ENCODE results near the gene PCBP3.

The PCBP3 gene

DNA sequence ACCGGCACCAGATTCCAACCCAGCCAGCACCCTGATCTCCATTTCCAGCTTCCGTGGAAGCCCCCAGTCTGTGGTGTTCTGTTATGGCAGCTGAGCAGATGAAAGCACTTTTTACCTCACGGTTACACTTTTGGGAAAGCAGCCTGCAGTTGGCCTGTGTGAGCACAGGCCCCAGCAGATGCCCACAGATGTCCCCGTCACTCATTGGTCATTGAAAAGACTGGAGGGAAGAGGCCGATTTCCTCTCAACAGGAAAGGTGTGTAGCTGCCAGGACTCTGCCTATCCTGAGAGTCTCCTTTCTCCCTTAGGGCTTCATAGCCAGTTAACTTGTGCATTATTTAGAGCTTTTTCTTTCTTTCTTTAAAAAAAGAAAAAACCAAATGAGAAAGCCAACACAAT is 123.0 kb downstream of the PCBP3 start:
- TF ChIP-seq POLR2A (IDR thresholded peaks at IDR 0.05; ENCODE audit: extremely low read depth, insufficient read length), result no peak
- TF ChIP-seq, protein P1, sequence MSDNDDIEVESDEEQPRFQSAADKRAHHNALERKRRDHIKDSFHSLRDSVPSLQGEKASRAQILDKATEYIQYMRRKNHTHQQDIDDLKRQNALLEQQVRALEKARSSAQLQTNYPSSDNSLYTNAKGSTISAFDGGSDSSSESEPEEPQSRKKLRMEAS (IDR thresholded peaks at IDR 0.05; ENCODE audit: low read depth, low read length), result no peak
- TF ChIP-seq, protein P2, sequence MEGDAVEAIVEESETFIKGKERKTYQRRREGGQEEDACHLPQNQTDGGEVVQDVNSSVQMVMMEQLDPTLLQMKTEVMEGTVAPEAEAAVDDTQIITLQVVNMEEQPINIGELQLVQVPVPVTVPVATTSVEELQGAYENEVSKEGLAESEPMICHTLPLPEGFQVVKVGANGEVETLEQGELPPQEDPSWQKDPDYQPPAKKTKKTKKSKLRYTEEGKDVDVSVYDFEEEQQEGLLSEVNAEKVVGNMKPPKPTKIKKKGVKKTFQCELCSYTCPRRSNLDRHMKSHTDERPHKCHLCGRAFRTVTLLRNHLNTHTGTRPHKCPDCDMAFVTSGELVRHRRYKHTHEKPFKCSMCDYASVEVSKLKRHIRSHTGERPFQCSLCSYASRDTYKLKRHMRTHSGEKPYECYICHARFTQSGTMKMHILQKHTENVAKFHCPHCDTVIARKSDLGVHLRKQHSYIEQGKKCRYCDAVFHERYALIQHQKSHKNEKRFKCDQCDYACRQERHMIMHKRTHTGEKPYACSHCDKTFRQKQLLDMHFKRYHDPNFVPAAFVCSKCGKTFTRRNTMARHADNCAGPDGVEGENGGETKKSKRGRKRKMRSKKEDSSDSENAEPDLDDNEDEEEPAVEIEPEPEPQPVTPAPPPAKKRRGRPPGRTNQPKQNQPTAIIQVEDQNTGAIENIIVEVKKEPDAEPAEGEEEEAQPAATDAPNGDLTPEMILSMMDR (IDR thresholded peaks at IDR 0.05; ENCODE audit: low read depth, low read length), result no peak
- no peak for TF ChIP-seq MYC (IDR thresholded peaks at IDR 0.05; ENCODE audit: low read depth, low read length)
- H3K4me3 ChIP-seq (ENCODE audit: low read depth, low read length), result no peak overlapping the region
- DNase-seq (ENCODE audit: low read depth), result no peak

DNA sequence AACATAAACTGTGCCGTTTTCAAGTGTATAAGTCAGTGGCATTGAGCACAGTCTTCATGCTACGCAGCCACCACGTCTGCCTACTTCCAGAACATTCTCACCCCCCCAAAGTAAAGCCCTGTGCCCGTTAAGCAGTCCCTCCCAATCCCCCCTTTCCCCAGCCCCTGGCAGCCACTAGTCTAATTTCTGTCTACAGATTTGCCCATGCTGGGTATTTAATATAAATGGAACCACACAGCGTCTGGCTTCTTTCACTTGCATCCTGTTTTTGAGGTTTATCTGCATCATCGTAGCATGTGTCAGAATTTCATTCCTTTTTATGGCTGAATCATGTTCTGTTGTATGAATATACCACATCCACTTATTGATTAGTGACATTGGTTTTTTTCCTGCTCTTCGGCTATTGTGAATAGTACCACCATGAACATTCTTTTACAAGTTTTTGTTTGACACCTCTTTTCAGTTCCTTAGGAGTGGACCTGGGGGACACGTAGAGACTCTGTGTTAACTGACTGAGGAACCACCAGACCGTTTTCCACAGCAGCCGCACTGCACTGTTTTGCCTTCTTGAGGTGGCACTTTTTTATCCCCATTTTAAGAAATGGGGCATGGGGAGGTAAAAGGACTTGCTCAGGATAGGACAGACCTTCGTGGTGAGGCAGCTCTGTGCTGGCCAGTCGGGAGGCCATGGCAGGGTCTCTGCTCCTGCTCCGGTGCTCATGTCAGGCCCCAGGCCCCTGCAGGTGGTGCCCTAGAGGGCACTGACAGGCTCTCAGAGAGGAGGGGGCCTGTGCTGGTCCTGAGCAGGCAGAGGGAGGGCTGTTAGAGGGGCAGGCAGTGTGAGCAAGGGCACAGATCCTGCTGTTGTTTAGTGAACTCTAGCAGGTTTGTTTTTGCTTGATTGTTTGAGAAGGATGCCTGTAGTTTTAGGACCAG is 123.8 kb downstream of the PCBP3 start:
- H3K4me3 ChIP-seq (ENCODE audit: low read depth, low read length), result no peak overlapping the region
- DNase-seq (ENCODE audit: low read depth), result no peak
- TF ChIP-seq POLR2A (IDR thresholded peaks at IDR 0.05; ENCODE audit: extremely low read depth, insufficient read length) (no peak), MYC (IDR thresholded peaks at IDR 0.05; ENCODE audit: low read depth, low read length) (no peak)
- TF ChIP-seq, protein P1 (IDR thresholded peaks at IDR 0.05; ENCODE audit: low read depth, low read length), result no peak

DNA sequence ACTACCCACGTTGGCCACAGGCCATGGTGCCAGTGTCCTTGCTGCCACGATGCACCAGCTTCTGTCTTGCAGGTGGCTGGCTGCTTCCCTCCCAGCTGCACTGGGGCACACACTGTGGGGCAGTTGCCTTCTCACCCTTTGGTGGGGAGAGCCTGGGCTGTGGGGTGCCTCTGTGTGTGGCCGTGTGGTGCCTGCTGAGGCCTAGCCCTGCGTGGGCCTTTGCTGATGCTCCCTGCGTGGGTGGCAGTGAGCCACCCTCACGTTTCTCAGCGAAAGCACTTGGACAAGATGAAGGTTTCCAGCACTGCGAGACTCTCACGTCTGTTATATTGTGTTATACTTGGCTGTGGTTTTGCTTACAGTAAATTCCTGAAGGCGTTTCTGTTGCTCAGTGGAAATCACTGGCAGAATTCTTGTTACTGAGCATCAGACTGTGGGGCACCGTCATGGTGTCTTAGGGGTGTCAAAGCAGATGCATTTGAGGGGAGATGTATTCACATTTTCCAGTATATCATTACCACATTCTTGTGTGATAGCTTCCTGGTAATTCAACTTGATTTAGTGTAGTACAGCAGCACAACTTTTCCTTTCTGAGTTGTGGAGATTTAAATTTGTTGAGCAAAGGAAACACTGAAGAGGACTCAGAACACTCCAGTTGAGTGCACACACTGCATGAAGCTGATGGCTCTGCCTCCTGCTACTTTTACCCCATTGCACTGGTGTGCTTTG is 124.7 kb downstream of the PCBP3 start:
- H3K4me3 ChIP-seq (ENCODE audit: low read depth, low read length), result no peak overlapping the region
- TF ChIP-seq POLR2A (IDR thresholded peaks at IDR 0.05; ENCODE audit: extremely low read depth, insufficient read length) (no peak), MYC (IDR thresholded peaks at IDR 0.05; ENCODE audit: low read depth, low read length) (no peak)
- TF ChIP-seq, protein P2 (IDR thresholded peaks at IDR 0.05; ENCODE audit: low read depth, low read length), result no peak
- TF ChIP-seq, protein P1 (IDR thresholded peaks at IDR 0.05; ENCODE audit: low read depth, low read length), result no peak
- no peak for DNase-seq (ENCODE audit: low read depth)

DNA sequence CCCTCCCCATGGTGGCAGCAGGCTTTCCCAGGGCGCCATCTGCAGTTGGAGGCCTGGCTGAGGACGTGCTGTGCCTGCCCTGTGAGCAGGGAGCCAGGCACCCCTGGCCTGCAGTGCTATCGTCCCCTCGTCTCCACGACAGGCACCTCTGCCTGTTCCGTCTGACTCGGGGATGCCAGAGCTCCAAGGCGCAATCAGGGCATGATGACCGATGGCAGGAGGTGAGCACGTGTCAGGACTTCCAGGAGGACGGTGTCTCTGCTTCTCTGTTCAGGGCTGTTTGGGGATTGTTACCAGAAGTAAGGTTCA is 125.2 kb downstream of the PCBP3 start:
- TF ChIP-seq, protein P2 (IDR thresholded peaks at IDR 0.05; ENCODE audit: low read depth, low read length), result no peak
- DNase-seq (ENCODE audit: low read depth), result peak; percentile 6
- no peak overlapping the region for H3K4me3 ChIP-seq (ENCODE audit: low read depth, low read length)

DNA sequence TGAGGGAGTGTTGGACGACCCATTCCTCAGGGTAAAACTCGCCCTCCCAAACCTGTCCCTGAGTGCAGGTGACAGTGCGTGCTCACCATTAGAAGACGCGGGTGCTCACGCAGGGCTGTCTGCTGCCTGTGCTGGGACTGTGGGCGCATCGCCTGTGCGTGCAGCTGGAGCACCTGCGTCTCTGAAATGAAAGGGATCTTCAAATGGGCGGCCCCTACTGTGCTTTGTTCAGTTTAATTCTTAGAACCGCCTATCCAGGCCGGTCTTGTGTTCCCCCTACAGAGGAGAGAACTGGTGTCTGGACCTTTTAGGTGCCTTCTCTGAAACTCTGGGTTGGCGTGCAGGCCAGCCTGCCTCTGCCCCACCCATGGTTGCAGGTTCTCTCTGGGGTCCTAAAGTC is 125.8 kb downstream of the PCBP3 start:
- no peak overlapping the region for H3K4me3 ChIP-seq (ENCODE audit: low read depth, low read length)
- no peak for DNase-seq (ENCODE audit: low read depth)
- TF ChIP-seq MYC (IDR thresholded peaks at IDR 0.05; ENCODE audit: low read depth, low read length), result no peak

DNA sequence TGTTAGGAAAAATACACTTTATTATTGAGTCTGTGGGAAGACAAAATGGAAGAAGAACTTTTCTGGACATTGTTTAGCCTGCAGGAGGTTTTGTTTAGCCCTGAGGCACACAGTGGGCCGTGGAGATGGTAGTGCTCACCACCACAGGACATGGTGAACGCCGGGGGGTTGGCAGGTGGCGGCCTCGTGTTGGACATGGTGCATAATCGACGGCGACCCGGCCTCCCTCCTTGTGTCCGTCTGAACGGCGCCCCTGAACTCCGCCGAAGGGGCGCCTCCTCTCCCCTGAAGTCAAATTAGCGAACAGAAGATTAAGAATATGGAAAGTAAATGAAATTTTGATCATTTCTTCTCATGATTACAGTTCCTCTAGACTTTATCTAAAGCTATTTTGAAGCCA is 126.4 kb downstream of the PCBP3 start:
- no peak for DNase-seq (ENCODE audit: low read depth)
- H3K4me3 ChIP-seq (ENCODE audit: low read depth, low read length), result no peak overlapping the region
- TF ChIP-seq, protein P1 (IDR thresholded peaks at IDR 0.05; ENCODE audit: low read depth, low read length), result no peak
- TF ChIP-seq MYC (IDR thresholded peaks at IDR 0.05; ENCODE audit: low read depth, low read length) (no peak), POLR2A (IDR thresholded peaks at IDR 0.05; ENCODE audit: extremely low read depth, insufficient read length) (no peak)
- TF ChIP-seq, protein P2 (IDR thresholded peaks at IDR 0.05; ENCODE audit: low read depth, low read length), result no peak
